Measurements from ENCODE around the gene LARP4. TPM values are rescaled to one million over a fixed set of nuclear protein-coding genes. Genes with fewer than 3 reads are reported as not detected.
"Not testable (repeated sequence)": the region's sequence is repeated elsewhere in the genome, so short reads cannot be mapped to it uniquely, and the experiment has no call there.

The LARP4 gene
- total RNA-seq, 1 donor from 2014 or later = 64.2 TPM

DNA sequence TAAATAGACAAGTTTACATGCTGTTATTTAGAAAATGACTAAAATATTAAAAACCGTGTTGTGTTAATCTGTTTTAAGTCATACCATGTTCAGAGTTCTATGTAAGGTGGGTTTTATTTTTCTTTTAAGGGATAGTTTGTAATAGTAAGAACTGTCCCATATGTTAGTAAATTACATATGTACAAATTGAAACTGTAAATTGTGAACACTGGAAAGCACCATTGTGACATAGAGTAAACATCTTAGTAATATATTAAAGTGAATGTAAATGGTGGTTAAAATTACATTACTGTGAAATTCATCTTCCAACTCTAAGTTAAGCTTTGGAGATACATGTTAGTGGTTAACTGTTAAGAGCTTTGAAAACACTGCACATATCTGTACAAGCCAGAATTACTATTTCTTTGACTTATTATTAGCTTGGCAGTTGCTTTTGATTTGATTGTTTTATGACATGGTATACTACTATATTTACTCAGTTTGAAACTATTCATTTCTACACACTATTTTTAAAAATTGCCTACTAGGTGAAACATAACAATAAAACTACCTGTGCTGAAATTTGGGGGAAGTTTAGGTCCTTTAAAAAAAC is 76.7 kb downstream of the LARP4 start:
- Mint-ChIP-seq H3K27me3 (no peaks in the 10 kb centered on the region), H3K9me3 (ENCODE audit: low read depth) (no peaks in the 10 kb centered on the region), H3K27ac (no peak overlapping the region), H3K36me3 (ENCODE audit: insufficient read depth) (peaks cover 24% of the 10 kb centered on the region), H3K4me1 (ENCODE audit: low read depth) (peaks cover 3% of the 10 kb centered on the region), H3K4me3 (ENCODE audit: low read depth) (no peak overlapping the region)
- TF ChIP-seq, protein P1, sequence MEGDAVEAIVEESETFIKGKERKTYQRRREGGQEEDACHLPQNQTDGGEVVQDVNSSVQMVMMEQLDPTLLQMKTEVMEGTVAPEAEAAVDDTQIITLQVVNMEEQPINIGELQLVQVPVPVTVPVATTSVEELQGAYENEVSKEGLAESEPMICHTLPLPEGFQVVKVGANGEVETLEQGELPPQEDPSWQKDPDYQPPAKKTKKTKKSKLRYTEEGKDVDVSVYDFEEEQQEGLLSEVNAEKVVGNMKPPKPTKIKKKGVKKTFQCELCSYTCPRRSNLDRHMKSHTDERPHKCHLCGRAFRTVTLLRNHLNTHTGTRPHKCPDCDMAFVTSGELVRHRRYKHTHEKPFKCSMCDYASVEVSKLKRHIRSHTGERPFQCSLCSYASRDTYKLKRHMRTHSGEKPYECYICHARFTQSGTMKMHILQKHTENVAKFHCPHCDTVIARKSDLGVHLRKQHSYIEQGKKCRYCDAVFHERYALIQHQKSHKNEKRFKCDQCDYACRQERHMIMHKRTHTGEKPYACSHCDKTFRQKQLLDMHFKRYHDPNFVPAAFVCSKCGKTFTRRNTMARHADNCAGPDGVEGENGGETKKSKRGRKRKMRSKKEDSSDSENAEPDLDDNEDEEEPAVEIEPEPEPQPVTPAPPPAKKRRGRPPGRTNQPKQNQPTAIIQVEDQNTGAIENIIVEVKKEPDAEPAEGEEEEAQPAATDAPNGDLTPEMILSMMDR (IDR thresholded peaks at IDR 0.05; ENCODE audit: unreplicated experiment) = no peak
- DNase-seq (ENCODE audit: low spot score, unreplicated experiment) = no peak

DNA sequence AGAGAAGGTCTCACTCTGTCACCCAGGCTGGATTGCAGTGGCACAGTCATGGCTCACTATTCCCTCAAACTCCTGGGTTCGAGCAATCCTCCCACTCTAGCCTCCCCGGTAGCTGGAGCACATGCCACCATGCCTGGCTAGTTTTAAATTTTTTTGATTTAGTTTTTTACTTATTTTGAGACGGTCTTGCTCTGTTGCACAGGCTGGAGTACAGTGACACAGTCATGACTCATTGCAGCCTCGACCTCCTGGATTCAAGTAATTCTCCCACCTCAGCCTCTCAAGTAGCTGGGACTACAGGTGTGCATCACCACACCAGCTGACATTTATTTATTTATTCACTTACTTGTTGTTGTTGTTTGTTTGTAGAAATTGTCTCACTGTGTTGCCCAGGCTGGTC is 81.9 kb downstream of the LARP4 start:
- no peak overlapping the region for H3K4me3 Mint-ChIP-seq (ENCODE audit: low read depth)
- TF ChIP-seq, protein P1 (IDR thresholded peaks at IDR 0.05; ENCODE audit: unreplicated experiment) = no peak

DNA sequence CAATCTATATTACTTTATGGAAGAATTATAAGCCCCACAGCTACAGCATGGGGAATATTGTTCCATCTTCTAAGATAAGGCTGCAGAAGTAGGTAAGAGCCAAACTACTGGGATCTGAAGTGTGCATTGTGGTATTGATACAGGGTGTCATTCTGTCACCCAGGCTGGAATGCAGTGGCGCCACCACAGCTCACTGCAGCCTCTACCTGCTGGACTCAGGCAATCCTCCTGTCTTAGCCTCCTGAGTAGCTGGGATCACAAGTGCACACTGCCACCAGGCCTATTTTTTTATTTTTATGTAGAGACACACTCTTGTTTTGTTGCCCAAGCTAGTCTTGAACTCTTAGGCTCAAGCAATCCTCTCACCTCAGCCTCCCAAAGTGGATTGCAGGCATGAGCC is 82.8 kb downstream of the LARP4 start:
- TF ChIP-seq, protein P1 (IDR thresholded peaks at IDR 0.05; ENCODE audit: unreplicated experiment) = no peak
- DNase-seq (ENCODE audit: low spot score, unreplicated experiment) = no peak
- no peaks in the 10 kb centered on the region for H3K27me3 Mint-ChIP-seq

More for the DNA sequence above, 81.9 kb downstream of the LARP4 start:
- Mint-ChIP-seq H3K27ac (no peak overlapping the region), H3K4me1 (ENCODE audit: low read depth) (peaks cover under 1% of the 10 kb centered on the region), H3K9me3 (ENCODE audit: low read depth) (no peaks in the 10 kb centered on the region), H3K27me3 (no peaks in the 10 kb centered on the region), H3K36me3 (ENCODE audit: insufficient read depth) (peaks cover 5% of the 10 kb centered on the region)
- no peak for DNase-seq (ENCODE audit: low spot score, unreplicated experiment)

DNA sequence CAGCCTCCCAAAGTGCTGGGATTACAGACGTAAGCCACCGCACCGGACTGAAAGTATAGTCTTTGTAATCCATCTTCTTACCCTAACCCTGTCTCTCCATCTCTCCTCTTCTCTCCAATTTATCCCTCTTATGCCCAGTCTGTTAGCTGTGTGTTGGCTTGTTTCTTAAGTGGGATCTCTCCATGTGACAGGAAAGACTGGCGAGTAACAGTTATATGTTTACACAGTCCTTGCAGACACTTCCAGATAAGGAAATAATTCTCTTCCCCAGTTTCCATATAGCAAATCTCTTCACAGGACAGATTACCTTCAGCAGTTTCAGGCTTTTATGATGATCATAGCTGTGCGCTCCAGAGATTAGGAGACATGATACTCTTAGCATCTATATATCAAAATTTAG is 88.1 kb downstream of the LARP4 start:
- Mint-ChIP-seq H3K9me3 (ENCODE audit: low read depth) (peaks cover 21% of the 10 kb centered on the region), H3K27me3 (no peaks in the 10 kb centered on the region), H3K36me3 (ENCODE audit: insufficient read depth) (peaks cover 2% of the 10 kb centered on the region), H3K27ac (no peak overlapping the region), H3K4me1 (ENCODE audit: low read depth) (no peaks in the 10 kb centered on the region), H3K4me3 (ENCODE audit: low read depth) (no peak overlapping the region)
- TF ChIP-seq, protein P1 (IDR thresholded peaks at IDR 0.05; ENCODE audit: unreplicated experiment) = no peak
- DNase-seq (ENCODE audit: low spot score, unreplicated experiment) = no peak

More for the DNA sequence above, 82.8 kb downstream of the LARP4 start:
- H3K27ac Mint-ChIP-seq = no peak overlapping the region
- no peak overlapping the region for H3K4me3 Mint-ChIP-seq (ENCODE audit: low read depth)
- no peaks in the 10 kb centered on the region for H3K9me3 Mint-ChIP-seq (ENCODE audit: low read depth)
- peaks cover 2% of the 10 kb centered on the region for H3K36me3 Mint-ChIP-seq (ENCODE audit: insufficient read depth)
- H3K4me1 Mint-ChIP-seq (ENCODE audit: low read depth) = no peaks in the 10 kb centered on the region

DNA sequence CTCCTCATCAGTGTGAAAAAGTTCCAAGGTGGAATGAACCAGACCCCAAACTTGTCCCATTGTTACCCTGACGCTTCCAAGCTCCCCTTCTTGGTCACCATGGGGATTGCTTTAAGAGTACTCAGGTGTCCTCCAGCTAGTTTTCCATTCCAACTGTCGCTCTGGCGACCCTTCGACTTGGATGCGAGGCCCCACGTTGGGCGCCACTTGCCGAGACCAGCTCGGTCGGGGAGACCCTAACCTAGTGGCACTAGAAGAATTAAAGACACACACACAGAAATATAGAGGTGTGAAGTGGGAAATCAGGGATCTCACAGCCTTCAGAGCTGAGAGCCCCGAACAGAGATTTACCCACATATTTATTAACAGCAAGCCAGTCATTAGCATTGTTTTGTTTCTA is 97.4 kb downstream of the LARP4 start:
- H3K27me3 Mint-ChIP-seq; H3K27ac Mint-ChIP-seq; H3K36me3 Mint-ChIP-seq (ENCODE audit: insufficient read depth); H3K4me3 Mint-ChIP-seq (ENCODE audit: low read depth); H3K4me1 Mint-ChIP-seq (ENCODE audit: low read depth); DNase-seq (ENCODE audit: low spot score, unreplicated experiment): not testable (repeated sequence)
- H3K9me3 Mint-ChIP-seq (ENCODE audit: low read depth) = peaks cover 44% of the 10 kb centered on the region

Data from progenitor cell of endocrine pancreas (in vitro differentiated cells).